ENCODE measurements around the gene NPR3. TPM values are rescaled to one million over a fixed set of nuclear protein-coding genes. Genes with fewer than 3 reads are reported as not detected.

Gene NPR3
- total and polyA plus RNA-seq, 2 donors (not counting 3 experiments of a cell fraction or from before 2014, with no cell fraction given): 0.01 to 0.53 TPM

DNA sequence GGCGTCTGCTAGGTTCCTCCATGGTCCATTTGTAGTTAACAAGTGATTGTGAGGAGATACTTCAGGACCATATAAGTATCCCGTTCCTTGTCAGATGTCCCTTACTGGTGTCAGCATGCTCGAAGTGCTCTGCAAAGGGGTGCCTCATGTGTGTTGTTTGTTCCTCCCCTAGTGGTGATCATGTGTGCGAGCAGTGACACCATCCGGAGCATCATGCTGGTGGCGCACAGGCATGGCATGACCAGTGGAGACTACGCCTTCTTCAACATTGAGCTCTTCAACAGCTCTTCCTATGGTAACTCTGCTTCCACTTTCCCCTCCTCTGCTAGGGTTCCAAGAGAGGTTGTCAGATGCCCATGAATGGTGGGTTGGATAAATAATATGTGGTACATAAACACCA lies 13.4 kb downstream of the NPR3 start:
- intact Hi-C loops (cut with micrococcal nuclease): no loop called here
- no peak overlapping the region for H3K27ac ChIP-seq (ENCODE audit: insufficient read depth, low read depth, low read length)
- no peaks in the 10 kb centered on the region for H3K9me1 ChIP-seq (replicated peaks; ENCODE audit: control insufficient read depth, extremely low read depth, insufficient read depth, low read length)
- ChIA-PET POLR2A (no interaction called here), CTCF (no interaction called here)
- H3K4me2 ChIP-seq (ENCODE audit: insufficient read depth, low read length): no peak overlapping the region
- H2AFZ ChIP-seq (ENCODE audit: low read depth, low read length): no peak overlapping the region
- no peaks in the 10 kb centered on the region for H4K20me1 ChIP-seq (replicated peaks; ENCODE audit: control insufficient read depth, extremely low read depth, insufficient read depth, low read length)
- no peaks in the 10 kb centered on the region for H3K79me2 ChIP-seq (ENCODE audit: control insufficient read depth, insufficient read depth, low read length)
- H3K36me3 ChIP-seq (ENCODE audit: control insufficient read depth in 2 of 2, extremely low read depth in 1 of 2, insufficient read depth in 2 of 2, low read length in 2 of 2): no peaks in the 10 kb centered on the region
- FAIRE-seq (no peak), DNase-seq (ENCODE audit: low read depth, low spot score) (no peak)
- H3K4me3 ChIP-seq (replicated peaks in 1 of 3; ENCODE audit: insufficient read depth in 1 of 3, low read depth in 1 of 3, low read length in 3 of 3): no peak overlapping the region
- BruUV-seq (replicated peaks): no TSS peak
- peaks cover 3 to 9% of the 10 kb centered on the region in 2 experiments for H3K27me3 ChIP-seq (ENCODE audit: control insufficient read depth in 2 of 2, insufficient read depth in 2 of 2, low read length in 2 of 2)
- TF ChIP-seq POLR2AphosphoS5 (IDR thresholded peaks at IDR 0.05; ENCODE audit: insufficient read depth, low read depth, low read length) (no peak), JUN (IDR thresholded peaks at IDR 0.05; ENCODE audit: borderline replicate concordance, insufficient read depth, insufficient read length, low read depth) (no peak), FOS (IDR thresholded peaks at IDR 0.05; ENCODE audit: borderline replicate concordance, insufficient read depth, low read length) (no peak), MYC (IDR thresholded peaks at IDR 0.05; ENCODE audit: low read depth, low read length) (no peak), EZH2 (IDR thresholded peaks at IDR 0.05; ENCODE audit: borderline replicate concordance, low read depth, low read length, severe bottlenecking) (no peak), POLR2A (IDR thresholded peaks at IDR 0.05; ENCODE audit: low read depth, low read length) (no peak)
- TF ChIP-seq, protein P1, sequence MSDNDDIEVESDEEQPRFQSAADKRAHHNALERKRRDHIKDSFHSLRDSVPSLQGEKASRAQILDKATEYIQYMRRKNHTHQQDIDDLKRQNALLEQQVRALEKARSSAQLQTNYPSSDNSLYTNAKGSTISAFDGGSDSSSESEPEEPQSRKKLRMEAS (IDR thresholded peaks at IDR 0.05; ENCODE audit: insufficient read depth, insufficient read length): no peak
- TF ChIP-seq, protein P2, sequence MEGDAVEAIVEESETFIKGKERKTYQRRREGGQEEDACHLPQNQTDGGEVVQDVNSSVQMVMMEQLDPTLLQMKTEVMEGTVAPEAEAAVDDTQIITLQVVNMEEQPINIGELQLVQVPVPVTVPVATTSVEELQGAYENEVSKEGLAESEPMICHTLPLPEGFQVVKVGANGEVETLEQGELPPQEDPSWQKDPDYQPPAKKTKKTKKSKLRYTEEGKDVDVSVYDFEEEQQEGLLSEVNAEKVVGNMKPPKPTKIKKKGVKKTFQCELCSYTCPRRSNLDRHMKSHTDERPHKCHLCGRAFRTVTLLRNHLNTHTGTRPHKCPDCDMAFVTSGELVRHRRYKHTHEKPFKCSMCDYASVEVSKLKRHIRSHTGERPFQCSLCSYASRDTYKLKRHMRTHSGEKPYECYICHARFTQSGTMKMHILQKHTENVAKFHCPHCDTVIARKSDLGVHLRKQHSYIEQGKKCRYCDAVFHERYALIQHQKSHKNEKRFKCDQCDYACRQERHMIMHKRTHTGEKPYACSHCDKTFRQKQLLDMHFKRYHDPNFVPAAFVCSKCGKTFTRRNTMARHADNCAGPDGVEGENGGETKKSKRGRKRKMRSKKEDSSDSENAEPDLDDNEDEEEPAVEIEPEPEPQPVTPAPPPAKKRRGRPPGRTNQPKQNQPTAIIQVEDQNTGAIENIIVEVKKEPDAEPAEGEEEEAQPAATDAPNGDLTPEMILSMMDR (IDR thresholded peaks at IDR 0.05; ENCODE audit: extremely low read depth in 1 of 2, insufficient read depth in 1 of 2, low read depth in 1 of 2, low read length in 2 of 2): no peak
- dilution Hi-C loops (cut with MboI; ENCODE audit: extremely low pct_ligation_motif_present, low sequenced_read_pairs): no loop called here
- H3K9ac ChIP-seq (replicated peaks; ENCODE audit: extremely low read depth, insufficient read depth, low read length): no peak overlapping the region
- no peaks in the 10 kb centered on the region for H3K4me1 ChIP-seq (ENCODE audit: control insufficient read depth, extremely low read depth, insufficient read depth, low read length)
- no peaks in the 10 kb centered on the region for H3K9me3 ChIP-seq (replicated peaks; ENCODE audit: control insufficient read depth, insufficient read depth, low read length)

Data from endothelial cell of umbilical vein (primary cell).